Peyer's patch (tissue), 4 donors: Measurements from ENCODE around the gene RGS12. TPM values are rescaled to one million over a fixed set of nuclear protein-coding genes. Genes with fewer than 3 reads are reported as not detected.

ENCODE experiments used
- DNase-seq, 3 donors: peaks; one replicate each; pipeline ENCODE4 v3.0.0-alpha.2; 2017 to 2019
- H3K27ac ChIP-seq, 4 donors: fragments of 200-600 bp; sonication (generic); one replicate each; pipeline ENCODE4 v1.5.1; 2016 to 2019
- H3K27me3 ChIP-seq, 2 donors: fragments of 200-600 bp; sonication (generic); one replicate each; pipeline ENCODE4 v1.5.1; 2019
- H3K36me3 ChIP-seq, 3 donors: fragments of 200-600 bp; sonication (generic); one replicate each; pipeline ENCODE4 v1.5.1; 2016 to 2019
- H3K4me1 ChIP-seq, 4 donors: fragments of 200-600 bp; sonication (generic); one replicate each; pipeline ENCODE4 v1.5.1; 2016 to 2019
- H3K4me3 ChIP-seq, 4 donors: fragments of 200-600 bp; sonication (generic); 1 replicate in 3 of 4; 2 replicates in 1 of 4; pipeline ENCODE4 v1.5.1; 2016 to 2019; ENCODE audit warnings: mild to moderate bottlenecking in 1 of 4
- H3K9me3 ChIP-seq, 4 donors: fragments of 200-600 bp; sonication (generic); one replicate each; pipeline ENCODE4 v1.5.1; 2016 to 2019; ENCODE audit warnings: mild to moderate bottlenecking in 1 of 4
- CTCF ChIP-seq, 6 experiments: fragments of 450-650 bp in 4 of 6; fragments of 200-600 bp in 2 of 6; sonication (generic) in 1 of 6; IDR thresholded peaks; one replicate each; pipeline ENCODE4 v1.5.1; 2017 to 2019; ENCODE audit warnings: antibody characterized with exemption in 6 of 6, mild to moderate bottlenecking in 3 of 6, moderate library complexity in 1 of 6
- POLR2A ChIP-seq, 2 donors: fragments of 450-650 bp; IDR thresholded peaks; one replicate each; pipeline ENCODE4 v1.5.1; 2017; ENCODE audit warnings: antibody characterized with exemption in 2 of 2, mild to moderate bottlenecking in 2 of 2, moderate library complexity in 2 of 2
- total RNA-seq, 4 donors: library from RNA; depleted of rRNA; stranded (reverse); fragments of >200 nt; gene quantifications; one replicate each; pipeline ENCODE4 v1.1.0, GENCODE V29; 2016

The RGS12 gene
- total RNA-seq, 4 donors from 2014 or later = 24.3 to 36.5 (median 35.3) TPM

GRCh38 chr4:3249711-3250437, 42.9 kb upstream of the RGS12 start:
- DNase-seq = no peak
- H3K27ac ChIP-seq = no peak overlapping the region

GRCh38 chr4:3250438-3250955, 42.3 kb upstream of the RGS12 start:
- Histone ChIP-seq H3K4me1 (no peaks in the 10 kb centered on the region), H3K27ac (no peak overlapping the region), H3K27me3 (no peaks in the 10 kb centered on the region), H3K4me3 (no peak overlapping the region), H3K36me3 (no peaks in the 10 kb centered on the region), H3K9me3 (no peaks in the 10 kb centered on the region)
- TF ChIP-seq CTCF (IDR thresholded peaks at IDR 0.05) = no peak
- no peak for TF ChIP-seq POLR2A (IDR thresholded peaks at IDR 0.05)
- DNase-seq = no peak

More at GRCh38 chr4:3249711-3250437, 42.9 kb upstream of the RGS12 start:
- no peak for TF ChIP-seq CTCF (IDR thresholded peaks at IDR 0.05)
- TF ChIP-seq POLR2A (IDR thresholded peaks at IDR 0.05) = no peak
- no peak overlapping the region for H3K4me3 ChIP-seq
- no peaks in the 10 kb centered on the region for H3K4me1 ChIP-seq
- H3K27me3 ChIP-seq = no peaks in the 10 kb centered on the region
- no peaks in the 10 kb centered on the region for H3K36me3 ChIP-seq
- no peaks in the 10 kb centered on the region for H3K9me3 ChIP-seq

- TF ChIP-seq CTCF (IDR thresholded peaks at IDR 0.05) (no peak), POLR2A (IDR thresholded peaks at IDR 0.05) (no peak)
- H3K36me3 ChIP-seq = no peaks in the 10 kb centered on the region
- no peak overlapping the region for H3K4me3 ChIP-seq
- H3K27ac ChIP-seq = no peak overlapping the region
- no peaks in the 10 kb centered on the region for H3K9me3 ChIP-seq
- no peaks in the 10 kb centered on the region for H3K4me1 ChIP-seq
- H3K27me3 ChIP-seq = no peaks in the 10 kb centered on the region
- peak in 1 of 3 donors; percentile 16 for DNase-seq
Observed at GRCh38 chr4:3250956-3251690, 41.7 kb upstream of the RGS12 start.

- peak in 1 of 3 donors; percentile 29 for DNase-seq
- H3K4me3 ChIP-seq = no peak overlapping the region
- H3K4me1 ChIP-seq = peaks cover 0 to 1% (median 0%) of the 10 kb centered on the region in 4 donors
- TF ChIP-seq POLR2A (IDR thresholded peaks at IDR 0.05) = no peak
- TF ChIP-seq CTCF (IDR thresholded peaks at IDR 0.05) = no peak
- no peaks in the 10 kb centered on the region for H3K27me3 ChIP-seq
- no peaks in the 10 kb centered on the region for H3K9me3 ChIP-seq
- no peak overlapping the region for H3K27ac ChIP-seq
- H3K36me3 ChIP-seq = no peaks in the 10 kb centered on the region
Observed at GRCh38 chr4:3251691-3252479, 40.9 kb upstream of the RGS12 start.

- no peaks in the 10 kb centered on the region for H3K36me3 ChIP-seq
- no peak overlapping the region for H3K4me3 ChIP-seq
- no peaks in the 10 kb centered on the region for H3K9me3 ChIP-seq
- no peak for DNase-seq
- H3K4me1 ChIP-seq = peaks cover 0 to 7% (median 0%) of the 10 kb centered on the region in 4 donors
- H3K27me3 ChIP-seq = no peaks in the 10 kb centered on the region
- no peak for TF ChIP-seq CTCF (IDR thresholded peaks at IDR 0.05)
- no peak for TF ChIP-seq POLR2A (IDR thresholded peaks at IDR 0.05)
- no peak overlapping the region for H3K27ac ChIP-seq
Observed at GRCh38 chr4:3252480-3252828, 40.4 kb upstream of the RGS12 start.
